SJCRH30 (cell line): ENCODE measurements around the gene ZNF335. TPM values are rescaled to one million over a fixed set of nuclear protein-coding genes. Genes with fewer than 3 reads are reported as not detected.
"Not testable (repeated sequence)": the region's sequence is repeated elsewhere in the genome, so short reads cannot be mapped to it uniquely, and the experiment has no call there.

Experiments
- DNase-seq, 2 experiments: peaks; one replicate each; pipeline ENCODE4 v3.0.0-alpha.2; 2015 to 2020
- H3K27ac ChIP-seq: fragments of 250-450 bp; sonication (Bioruptor Pico); 2 replicates; pipeline ENCODE4 v1.5.1; 2020; ENCODE audit warnings: mild to moderate bottlenecking, moderate library complexity
- H3K27me3 ChIP-seq: fragments of 250-450 bp; sonication (Bioruptor Pico); 2 replicates; pipeline ENCODE4 v1.5.1; 2020; ENCODE audit warnings: mild to moderate bottlenecking, moderate library complexity
- H3K36me3 ChIP-seq: fragments of 250-450 bp; sonication (Bioruptor Pico); 2 replicates; pipeline ENCODE4 v1.5.1; 2020; ENCODE audit warnings: mild to moderate bottlenecking, moderate library complexity
- H3K4me1 ChIP-seq: fragments of 250-450 bp; sonication (Bioruptor Pico); 2 replicates; pipeline ENCODE4 v1.5.1; 2020; ENCODE audit warnings: mild to moderate bottlenecking, moderate library complexity
- H3K4me3 ChIP-seq: fragments of 250-450 bp; sonication (Bioruptor Pico); 2 replicates; pipeline ENCODE4 v1.5.1; 2020; ENCODE audit warnings: mild to moderate bottlenecking, moderate library complexity
- H3K9me3 ChIP-seq: fragments of 250-450 bp; sonication (Bioruptor Pico); replicated peaks from 2 replicates; pipeline ENCODE4 v1.5.1; 2020; ENCODE audit warnings: mild to moderate bottlenecking, moderate library complexity
- total RNA-seq: library from RNA; depleted of rRNA; stranded (reverse); fragments of >200 nt; shearing (Covaris generic); gene quantifications from 2 replicates; pipeline ENCODE4 v1.2.3, GENCODE V29; 2014

ZNF335 gene
- total RNA-seq, 1 experiment from 2014 or later = 14.2 TPM

- Histone ChIP-seq H3K4me1 (no peaks in the 10 kb centered on the region), H3K4me3 (no peak overlapping the region), H3K36me3 (peaks cover 45% of the 10 kb centered on the region), H3K27ac (no peak overlapping the region), H3K27me3 (no peaks in the 10 kb centered on the region), H3K9me3 (no peaks in the 10 kb centered on the region)
- no peak for DNase-seq
Measured at GRCh38 chr20:45958593-45958992, 13.4 kb downstream of the ZNF335 start.

- DNase-seq = no peak
- no peaks in the 10 kb centered on the region for H3K27me3 ChIP-seq
- no peaks in the 10 kb centered on the region; the same call in 1 of the 2 replicates for H3K4me1 ChIP-seq
- no peak overlapping the region for H3K4me3 ChIP-seq
- peaks cover 51% of the 10 kb centered on the region for H3K36me3 ChIP-seq
- H3K9me3 ChIP-seq = no peaks in the 10 kb centered on the region
- no peak overlapping the region for H3K27ac ChIP-seq
Measured at GRCh38 chr20:45957021-45957941, 14.7 kb downstream of the ZNF335 start.

- H3K9me3 ChIP-seq, H3K27ac ChIP-seq, H3K27me3 ChIP-seq, DNase-seq, H3K4me1 ChIP-seq, H3K4me3 ChIP-seq: not testable (repeated sequence)
- peaks cover 55% of the 10 kb centered on the region for H3K36me3 ChIP-seq
Measured at GRCh38 chr20:45956326-45956725, 15.7 kb downstream of the ZNF335 start.

GRCh38 chr20:45953672-45954071, 18.3 kb downstream of the ZNF335 start:
- peaks cover 18% of the 10 kb centered on the region for H3K4me1 ChIP-seq
- H3K27me3 ChIP-seq = no peaks in the 10 kb centered on the region
- DNase-seq = no peak
- H3K27ac ChIP-seq = no peak overlapping the region
- H3K9me3 ChIP-seq = no peaks in the 10 kb centered on the region
- no peak overlapping the region for H3K4me3 ChIP-seq
- H3K36me3 ChIP-seq = peaks cover 50% of the 10 kb centered on the region

GRCh38 chr20:45952861-45953260, 19.1 kb downstream of the ZNF335 start:
- DNase-seq = no peak
- H3K9me3 ChIP-seq = no peaks in the 10 kb centered on the region
- no peak overlapping the region for H3K4me3 ChIP-seq
- H3K27me3 ChIP-seq = no peaks in the 10 kb centered on the region
- peaks cover 20% of the 10 kb centered on the region for H3K4me1 ChIP-seq
- H3K27ac ChIP-seq = no peak overlapping the region
- H3K36me3 ChIP-seq = peaks cover 51% of the 10 kb centered on the region

GRCh38 chr20:45951925-45952834, 19.8 kb downstream of the ZNF335 start:
- Histone ChIP-seq H3K27ac (peak overlapping the region; percentile 53), H3K4me1 (peaks cover 20% of the 10 kb centered on the region), H3K4me3 (no peak overlapping the region), H3K27me3 (no peaks in the 10 kb centered on the region), H3K36me3 (peaks cover 53% of the 10 kb centered on the region), H3K9me3 (no peaks in the 10 kb centered on the region)
- no peak for DNase-seq

GRCh38 chr20:45950330-45950646, 21.7 kb downstream of the ZNF335 start:
- peaks cover 63% of the 10 kb centered on the region for H3K36me3 ChIP-seq

GRCh38 chr20:45949542-45950329, 22.3 kb downstream of the ZNF335 start:
- Histone ChIP-seq H3K27ac (no peak overlapping the region), H3K9me3 (no peaks in the 10 kb centered on the region), H3K4me1 (peaks cover 20% of the 10 kb centered on the region), H3K36me3 (peaks cover 68% of the 10 kb centered on the region), H3K27me3 (no peaks in the 10 kb centered on the region), H3K4me3 (no peak overlapping the region)
- no peak for DNase-seq

More at GRCh38 chr20:45950330-45950646, 21.7 kb downstream of the ZNF335 start:
- peaks cover 20% of the 10 kb centered on the region for H3K4me1 ChIP-seq
- H3K27ac ChIP-seq = no peak overlapping the region
- no peak overlapping the region for H3K4me3 ChIP-seq
- H3K9me3 ChIP-seq = no peaks in the 10 kb centered on the region
- DNase-seq = no peak
- H3K27me3 ChIP-seq = no peaks in the 10 kb centered on the region

- peak; percentile 60 to 65 for DNase-seq
- Histone ChIP-seq H3K27ac (peak overlapping the region; percentile 1; the same call in 1 of the 2 replicates), H3K9me3 (no peaks in the 10 kb centered on the region), H3K4me3 (no peak overlapping the region), H3K4me1 (peaks cover 20% of the 10 kb centered on the region), H3K27me3 (no peaks in the 10 kb centered on the region), H3K36me3 (peaks cover 74% of the 10 kb centered on the region)
Measured at GRCh38 chr20:45948742-45949541, 23.1 kb downstream of the ZNF335 start.

- peak overlapping the region; percentile 1; the same call in 1 of the 2 replicates for H3K27ac ChIP-seq
Measured at GRCh38 chr20:45948261-45948733, 23.7 kb downstream of the ZNF335 start.

GRCh38 chr20:45947110-45947866, 24.7 kb downstream of the ZNF335 start:
- no peaks in the 10 kb centered on the region for H3K27me3 ChIP-seq
- H3K4me3 ChIP-seq = no peak overlapping the region
- H3K36me3 ChIP-seq = peaks cover 76% of the 10 kb centered on the region
- H3K27ac ChIP-seq = no peak overlapping the region
- H3K9me3 ChIP-seq = no peaks in the 10 kb centered on the region
- no peak for DNase-seq
- peaks cover 20% of the 10 kb centered on the region for H3K4me1 ChIP-seq

More at GRCh38 chr20:45948261-45948733, 23.7 kb downstream of the ZNF335 start:
- DNase-seq = no peak
- Histone ChIP-seq H3K27me3 (no peaks in the 10 kb centered on the region), H3K9me3 (no peaks in the 10 kb centered on the region), H3K4me1 (peaks cover 20% of the 10 kb centered on the region), H3K4me3 (no peak overlapping the region), H3K36me3 (peaks cover 78% of the 10 kb centered on the region)

GRCh38 chr20:45946149-45946970, 25.6 kb downstream of the ZNF335 start:
- H3K36me3 ChIP-seq = peaks cover 76% of the 10 kb centered on the region
- no peak overlapping the region for H3K4me3 ChIP-seq
- no peaks in the 10 kb centered on the region for H3K27me3 ChIP-seq
- no peak for DNase-seq
- H3K27ac ChIP-seq = no peak overlapping the region
- H3K9me3 ChIP-seq = no peaks in the 10 kb centered on the region
- peaks cover 11% of the 10 kb centered on the region for H3K4me1 ChIP-seq
